ENCODE data around the gene SAMD10.

Gene SAMD10

DNA sequence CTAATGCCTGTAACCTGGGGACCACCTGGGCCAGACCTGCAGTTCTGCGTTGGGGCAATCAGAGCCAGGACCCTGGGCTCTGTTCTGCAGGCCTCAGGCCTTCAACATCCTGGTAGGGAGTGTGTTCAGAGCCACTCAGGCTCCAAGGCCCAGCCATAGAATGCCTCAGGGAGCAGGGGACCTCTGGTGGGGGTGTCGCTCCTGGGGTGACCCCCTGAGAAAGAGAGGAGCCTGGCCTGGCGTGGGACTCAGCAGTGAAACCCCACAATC, 35.7 kb downstream of the SAMD10 start:
- peaks cover 17% of the 10 kb centered on the region for H3K4me1 ChIP-seq (ENCODE audit: insufficient read depth, low read length, severe bottlenecking)
- H3K4me3 ChIP-seq (ENCODE audit: low read depth, low read length, poor library complexity, severe bottlenecking): no peak overlapping the region
- no peaks in the 10 kb centered on the region for H3K9me3 ChIP-seq (ENCODE audit: low read length)
- H3K9me2 ChIP-seq (ENCODE audit: low read depth, low read length): no peaks in the 10 kb centered on the region
- H4K20me1 ChIP-seq (ENCODE audit: insufficient read depth, low read length): no peaks in the 10 kb centered on the region
- no peak overlapping the region for H3K27ac ChIP-seq (ENCODE audit: low read depth, low read length, poor library complexity, severe bottlenecking)
- no peaks in the 10 kb centered on the region for H3F3A ChIP-seq (ENCODE audit: insufficient read depth, low read length)
- H3K79me2 ChIP-seq (ENCODE audit: insufficient read depth, low read length): no peaks in the 10 kb centered on the region
- H3K4me2 ChIP-seq (ENCODE audit: low read length): no peak overlapping the region
- TF ChIP-seq, protein P1, sequence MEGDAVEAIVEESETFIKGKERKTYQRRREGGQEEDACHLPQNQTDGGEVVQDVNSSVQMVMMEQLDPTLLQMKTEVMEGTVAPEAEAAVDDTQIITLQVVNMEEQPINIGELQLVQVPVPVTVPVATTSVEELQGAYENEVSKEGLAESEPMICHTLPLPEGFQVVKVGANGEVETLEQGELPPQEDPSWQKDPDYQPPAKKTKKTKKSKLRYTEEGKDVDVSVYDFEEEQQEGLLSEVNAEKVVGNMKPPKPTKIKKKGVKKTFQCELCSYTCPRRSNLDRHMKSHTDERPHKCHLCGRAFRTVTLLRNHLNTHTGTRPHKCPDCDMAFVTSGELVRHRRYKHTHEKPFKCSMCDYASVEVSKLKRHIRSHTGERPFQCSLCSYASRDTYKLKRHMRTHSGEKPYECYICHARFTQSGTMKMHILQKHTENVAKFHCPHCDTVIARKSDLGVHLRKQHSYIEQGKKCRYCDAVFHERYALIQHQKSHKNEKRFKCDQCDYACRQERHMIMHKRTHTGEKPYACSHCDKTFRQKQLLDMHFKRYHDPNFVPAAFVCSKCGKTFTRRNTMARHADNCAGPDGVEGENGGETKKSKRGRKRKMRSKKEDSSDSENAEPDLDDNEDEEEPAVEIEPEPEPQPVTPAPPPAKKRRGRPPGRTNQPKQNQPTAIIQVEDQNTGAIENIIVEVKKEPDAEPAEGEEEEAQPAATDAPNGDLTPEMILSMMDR (IDR thresholded peaks at IDR 0.05; ENCODE audit: low read length): no peak
- no peak for TF ChIP-seq EZH2 (IDR thresholded peaks at IDR 0.05; ENCODE audit: borderline replicate concordance, low read length)
- H3K27me3 ChIP-seq (ENCODE audit: insufficient read depth, low read length): no peaks in the 10 kb centered on the region
- no peak overlapping the region for H3K9ac ChIP-seq (ENCODE audit: low read length)
- H2AFZ ChIP-seq (ENCODE audit: low read length): no peak overlapping the region
- H3K36me3 ChIP-seq (ENCODE audit: insufficient read depth, low read length): peaks cover 45% of the 10 kb centered on the region

DNA sequence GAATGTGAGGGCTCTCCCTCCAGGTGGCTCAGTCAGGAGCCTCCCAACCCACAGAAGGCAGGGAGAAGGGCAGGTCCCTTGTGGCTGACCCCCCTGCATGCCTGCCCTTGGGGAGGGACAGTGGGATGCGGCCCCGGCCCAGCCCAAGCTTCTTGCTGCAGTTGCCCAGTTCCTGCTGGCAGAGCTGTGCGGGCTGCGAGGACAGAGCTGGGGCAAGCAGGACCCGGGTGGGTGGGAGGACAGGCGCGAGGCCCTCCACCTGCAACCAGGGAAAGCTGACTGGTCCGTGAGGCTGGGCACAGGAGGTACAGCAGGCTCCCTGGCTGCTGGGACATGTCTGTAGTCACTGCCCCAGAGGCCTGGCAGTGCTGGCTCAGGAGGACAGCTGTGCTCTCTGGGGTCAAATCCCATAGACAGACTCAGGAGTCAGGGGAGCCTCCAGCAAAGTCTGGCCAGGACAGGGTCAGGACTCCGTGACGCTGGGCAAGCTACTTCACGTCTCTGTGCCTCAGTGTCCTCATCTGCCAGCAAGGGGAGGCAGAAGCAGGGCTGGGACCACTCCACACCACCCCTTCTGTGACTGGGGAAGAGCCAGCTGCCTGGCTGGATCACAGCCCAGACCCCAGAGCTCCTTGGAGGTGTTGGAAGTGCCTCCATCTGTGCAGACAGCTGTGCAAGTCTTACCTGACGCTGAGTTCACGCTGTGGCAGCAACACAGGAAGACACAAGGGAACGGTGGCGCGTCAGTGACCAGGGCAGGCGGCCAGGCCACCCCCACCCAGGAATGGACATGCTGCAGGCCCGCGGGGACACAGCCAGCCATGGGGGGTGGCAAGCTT, 36.3 kb downstream of the SAMD10 start:
- Histone ChIP-seq H3K9ac (ENCODE audit: low read length) (no peak overlapping the region), H3K9me3 (ENCODE audit: low read length) (no peaks in the 10 kb centered on the region), H3K79me2 (ENCODE audit: insufficient read depth, low read length) (no peaks in the 10 kb centered on the region), H4K20me1 (ENCODE audit: insufficient read depth, low read length) (no peaks in the 10 kb centered on the region), H3K9me2 (ENCODE audit: low read depth, low read length) (no peaks in the 10 kb centered on the region), H3K4me2 (ENCODE audit: low read length) (no peak overlapping the region), H3K27me3 (ENCODE audit: insufficient read depth, low read length) (no peaks in the 10 kb centered on the region), H3K27ac (ENCODE audit: low read depth, low read length, poor library complexity, severe bottlenecking) (no peak overlapping the region), H3K4me1 (ENCODE audit: insufficient read depth, low read length, severe bottlenecking) (peaks cover 15% of the 10 kb centered on the region), H3K36me3 (ENCODE audit: insufficient read depth, low read length) (peaks cover 47% of the 10 kb centered on the region), H3K4me3 (ENCODE audit: low read depth, low read length, poor library complexity, severe bottlenecking) (no peak overlapping the region), H2AFZ (ENCODE audit: low read length) (no peak overlapping the region), H3F3A (ENCODE audit: insufficient read depth, low read length) (no peaks in the 10 kb centered on the region)
- TF ChIP-seq, protein P1 (IDR thresholded peaks at IDR 0.05; ENCODE audit: low read length): no peak
- TF ChIP-seq EZH2 (IDR thresholded peaks at IDR 0.05; ENCODE audit: borderline replicate concordance, low read length): no peak

DNA sequence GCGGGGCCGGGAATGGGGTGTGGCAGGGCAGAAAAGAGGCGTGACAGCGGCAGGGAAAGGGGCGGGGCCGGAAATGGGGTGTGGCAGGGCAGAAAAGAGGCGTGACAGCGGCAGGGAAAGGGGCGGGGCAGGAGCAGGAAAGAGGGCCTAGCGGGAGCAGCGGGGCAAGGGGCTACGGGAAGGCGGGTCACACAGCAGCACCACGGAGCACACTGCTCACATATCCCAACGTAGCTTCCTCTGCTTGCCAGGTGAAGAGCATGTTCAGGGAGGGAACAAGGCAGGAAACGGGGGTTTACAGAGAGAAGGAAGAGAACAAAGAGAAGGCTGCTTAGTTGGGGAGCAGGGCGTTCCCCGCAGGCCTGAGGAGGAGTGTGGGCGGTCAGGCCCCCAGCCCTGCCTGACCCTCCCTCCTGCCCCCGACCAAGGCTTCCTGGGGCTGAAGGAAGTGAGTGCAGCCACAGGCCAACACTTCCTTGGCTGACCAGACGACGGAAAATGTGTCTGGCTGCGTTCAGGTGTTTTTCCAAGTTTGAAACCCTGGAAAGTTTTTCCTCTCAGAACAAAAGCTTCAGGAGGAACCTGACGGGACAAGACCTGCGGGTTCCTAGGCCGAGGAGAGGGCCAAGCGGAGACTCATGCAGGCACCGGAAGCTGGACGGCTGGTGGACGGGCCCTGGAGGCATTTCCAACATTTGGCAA, 37.0 kb downstream of the SAMD10 start:
- peaks cover 15% of the 10 kb centered on the region for H3K4me1 ChIP-seq (ENCODE audit: insufficient read depth, low read length, severe bottlenecking)
- no peak overlapping the region for H3K9ac ChIP-seq (ENCODE audit: low read length)
- H3K79me2 ChIP-seq (ENCODE audit: insufficient read depth, low read length): no peaks in the 10 kb centered on the region
- no peaks in the 10 kb centered on the region for H4K20me1 ChIP-seq (ENCODE audit: insufficient read depth, low read length)
- no peaks in the 10 kb centered on the region for H3F3A ChIP-seq (ENCODE audit: insufficient read depth, low read length)
- TF ChIP-seq EZH2 (IDR thresholded peaks at IDR 0.05; ENCODE audit: borderline replicate concordance, low read length): no peak
- TF ChIP-seq, protein P1 (IDR thresholded peaks at IDR 0.05; ENCODE audit: low read length): no peak
- no peak overlapping the region for H3K4me3 ChIP-seq (ENCODE audit: low read depth, low read length, poor library complexity, severe bottlenecking)
- no peaks in the 10 kb centered on the region for H3K27me3 ChIP-seq (ENCODE audit: insufficient read depth, low read length)
- H3K36me3 ChIP-seq (ENCODE audit: insufficient read depth, low read length): peaks cover 51% of the 10 kb centered on the region
- H3K9me2 ChIP-seq (ENCODE audit: low read depth, low read length): no peaks in the 10 kb centered on the region
- no peaks in the 10 kb centered on the region for H3K9me3 ChIP-seq (ENCODE audit: low read length)
- H2AFZ ChIP-seq (ENCODE audit: low read length): no peak overlapping the region
- H3K27ac ChIP-seq (ENCODE audit: low read depth, low read length, poor library complexity, severe bottlenecking): no peak overlapping the region
- H3K4me2 ChIP-seq (ENCODE audit: low read length): peak overlapping the region; percentile 23; the same call in 1 of the 2 replicates
